AG04450 (cell line): Measurements from ENCODE around the gene PPP6R1. TPM values are rescaled to one million over a fixed set of nuclear protein-coding genes. Genes with fewer than 3 reads are reported as not detected.
"Not testable (repeated sequence)": the region's sequence is repeated elsewhere in the genome, so short reads cannot be mapped to it uniquely, and the experiment has no call there.

Experiments used
- CTCF ChIA-PET: fragments of 300-600, 350-600 bp; formaldehyde crosslinking; extraction: SDS; loops from one replicate; lab custom pipeline; 2022; ENCODE audit warnings: antibody characterized with exemption, inconsistent platforms; lab: Charles Lee
- POLR2A ChIA-PET: fragments of 350-600 bp; formaldehyde crosslinking; extraction: SDS; loops from one replicate; lab custom pipeline; 2021; ENCODE audit warnings: antibody characterized with exemption, inconsistent platforms; lab: Yijun Ruan, JAX
- DNase-seq: peaks from one replicate; pipeline ENCODE4 v3.0.0-alpha.2; 2011; ENCODE audit warnings: low read depth, low spot score
- H3K27ac ChIP-seq: one replicate; pipeline ENCODE4 v1.5.1; 2012; ENCODE audit warnings: low read depth, low read length, control low read depth
- H3K27me3 ChIP-seq: one replicate; pipeline ENCODE4 v1.6.0; 2012; ENCODE audit warnings: low read length; ENCODE audit not compliant: control insufficient read depth, insufficient read depth
- H3K4me3 ChIP-seq: 2 replicates; pipeline ENCODE4 v1.5.1; 2011; ENCODE audit warnings: mild to moderate bottlenecking, low read depth, low read length, control low read depth
- H3K9me3 ChIP-seq: 2 replicates; pipeline ENCODE4 v1.5.1; 2012; ENCODE audit warnings: low read length; ENCODE audit not compliant: control insufficient read depth, insufficient read depth
- CTCF ChIP-seq: IDR thresholded peaks from 2 replicates; pipeline ENCODE4 v1.5.1; 2011; ENCODE audit warnings: low read depth, low read length, control low read depth, inconsistent platforms
- polyA plus RNA-seq: library from polyadenylated mRNA; depleted of rRNA; stranded (reverse); fragments of >200 nt; gene quantifications from 2 replicates; pipeline ENCODE4 v1.2.3, GENCODE V29; 2011

Gene PPP6R1
- polyA plus RNA-seq, 1 experiment, result 24.5 TPM

- H3K27ac ChIP-seq, result no peak overlapping the region
- POLR2A ChIA-PET, result no interaction called here
- CTCF ChIA-PET, result interaction anchor here (0.6 kb wide), 1 partner anchor 86 kb away, joined by 6 read pairs; no protein-coding TSS in a partner anchor
- H3K27me3 ChIP-seq, result no peaks in the 10 kb centered on the region
- DNase-seq, result no peak
- TF ChIP-seq CTCF, result no peak
- H3K4me3 ChIP-seq, result no peak overlapping the region
- no peaks in the 10 kb centered on the region for H3K9me3 ChIP-seq
These were observed 31.4 kb downstream of the PPP6R1 start for GRCh38 chr19:55227241-55228014.

GRCh38 chr19:55226788-55227187 is 32.0 kb downstream of the PPP6R1 start:
- POLR2A ChIA-PET, result no interaction called here

GRCh38 chr19:55226273-55226672 is 32.5 kb downstream of the PPP6R1 start:
- CTCF ChIA-PET, result no interaction called here
- no peak for DNase-seq
- POLR2A ChIA-PET, result no interaction called here

More at GRCh38 chr19:55226788-55227187, 32.0 kb downstream of the PPP6R1 start:
- no peak overlapping the region for H3K27ac ChIP-seq
- no peak overlapping the region for H3K4me3 ChIP-seq
- CTCF ChIA-PET, result no interaction called here
- DNase-seq, result no peak
- H3K9me3 ChIP-seq, result no peaks in the 10 kb centered on the region
- no peak for TF ChIP-seq CTCF
- H3K27me3 ChIP-seq, result no peaks in the 10 kb centered on the region

GRCh38 chr19:55225415-55225958 is 33.3 kb downstream of the PPP6R1 start:
- POLR2A ChIA-PET, result no interaction called here

More at GRCh38 chr19:55226273-55226672, 32.5 kb downstream of the PPP6R1 start:
- no peaks in the 10 kb centered on the region for H3K9me3 ChIP-seq
- H3K4me3 ChIP-seq, result no peak overlapping the region
- H3K27ac ChIP-seq, result no peak overlapping the region
- no peak for TF ChIP-seq CTCF
- H3K27me3 ChIP-seq, result no peaks in the 10 kb centered on the region

GRCh38 chr19:55224679-55225414 is 34.0 kb downstream of the PPP6R1 start:
- H3K27ac ChIP-seq, H3K27me3 ChIP-seq, H3K9me3 ChIP-seq, POLR2A ChIA-PET, DNase-seq, H3K4me3 ChIP-seq, CTCF ChIA-PET: not testable (repeated sequence)

More at GRCh38 chr19:55225415-55225958, 33.3 kb downstream of the PPP6R1 start:
- no peak overlapping the region for H3K27ac ChIP-seq
- no peaks in the 10 kb centered on the region for H3K27me3 ChIP-seq
- H3K4me3 ChIP-seq, result no peak overlapping the region
- peaks cover 4% of the 10 kb centered on the region for H3K9me3 ChIP-seq
- TF ChIP-seq CTCF, result no peak
- CTCF ChIA-PET, result no interaction called here
- no peak for DNase-seq
